CD4-positive, alpha-beta T cell (primary cell): ENCODE data around the gene PARD3B. TPM values are rescaled to one million over a fixed set of nuclear protein-coding genes. Genes with fewer than 3 reads are reported as not detected.

Source experiments
- ATAC-seq: fragments of 200-7000 bp; cut with Tn5 transposase; one replicate; pipeline ENCODE4 v1.10.0; 2022; ENCODE audit warnings: mild to moderate bottlenecking; ENCODE audit not compliant: poor library complexity
- CTCF ChIA-PET: fragments of 350-600 bp; sonication (Branson Sonifier 250); formaldehyde crosslinking; loops from one replicate; lab custom pipeline; 2021; ENCODE audit warnings: antibody characterized with exemption, inconsistent platforms; lab: Charles Lee
- POLR2A ChIA-PET: fragments of 350-600 bp; sonication (Branson Sonifier 250); formaldehyde crosslinking; loops from one replicate; lab custom pipeline; 2021; ENCODE audit warnings: antibody characterized with exemption, inconsistent platforms; lab: Charles Lee
- DNase-seq, 14 experiments: peaks; one replicate each; pipeline ENCODE4 v3.0.0-alpha.2; 2013 to 2020; ENCODE audit warnings: mixed read lengths in 2 of 14
- H3K27ac ChIP-seq, 2 donors: one replicate each; pipeline versions ENCODE4 v1.5.1 to v1.7.0; 2013; ENCODE audit warnings: low read length in 2 of 2, low read depth in 1 of 2, mild to moderate bottlenecking in 1 of 2
- H3K27me3 ChIP-seq, 2 experiments: 1 replicate in 1 of 2; 2 replicates in 1 of 2; pipeline versions ENCODE4 v1.6.1 to v1.7.0; 2013; ENCODE audit warnings: low read length in 2 of 2, control low read depth in 1 of 2, mild to moderate bottlenecking in 1 of 2, moderate library complexity in 1 of 2; ENCODE audit not compliant: insufficient read depth in 2 of 2, control insufficient read depth in 1 of 2
- H3K36me3 ChIP-seq: one replicate; pipeline ENCODE4 v1.6.1; 2013; ENCODE audit warnings: low read length, control low read depth; ENCODE audit not compliant: insufficient read depth
- H3K4me1 ChIP-seq: one replicate; pipeline ENCODE4 v1.6.1; 2013; ENCODE audit warnings: low read length, control low read depth; ENCODE audit not compliant: insufficient read depth
- H3K4me3 ChIP-seq: one replicate; pipeline ENCODE4 v1.5.1; 2013; ENCODE audit warnings: mild to moderate bottlenecking, low read length, moderate library complexity
- H3K9me3 ChIP-seq, 2 experiments: 1 replicate in 1 of 2; 2 replicates in 1 of 2; pipeline versions ENCODE4 v1.6.1 to v1.7.0; 2013; ENCODE audit warnings: low read length in 2 of 2, mild to moderate bottlenecking in 2 of 2, control low read depth in 1 of 2, moderate library complexity in 1 of 2; ENCODE audit not compliant: control insufficient read depth in 1 of 2, insufficient read depth in 1 of 2
- H3K27ac Mint-ChIP-seq: one replicate; pipeline ENCODE4 v1.8.0; 2020; ENCODE audit warnings: mixed read lengths
- H3K27me3 Mint-ChIP-seq: one replicate; pipeline ENCODE4 v1.8.0; 2021; ENCODE audit warnings: mixed read lengths
- H3K36me3 Mint-ChIP-seq: one replicate; pipeline ENCODE4 v1.8.0; 2021; ENCODE audit warnings: low read depth, mixed read lengths
- H3K4me1 Mint-ChIP-seq: one replicate; pipeline ENCODE4 v1.8.0; 2021; ENCODE audit warnings: low read depth, mixed read lengths
- H3K4me3 Mint-ChIP-seq: one replicate; pipeline ENCODE4 v1.8.0; 2020; ENCODE audit warnings: mild to moderate bottlenecking, mixed read lengths
- H3K9me3 Mint-ChIP-seq: one replicate; pipeline ENCODE4 v1.8.0; 2020; ENCODE audit warnings: mixed read lengths
- intact Hi-C, 2 experiments: fragments of 100-400 bp; cut with DNase I in 1 of 2; cut with micrococcal nuclease in 1 of 2; formaldehyde crosslinking; loops; one replicate each; pipeline versions ENCODE4 v1.15.1 to v1.9.0; 2023 to 2025; cut with DNase I, micrococcal nuclease
- total RNA-seq, 174 experiments: library from RNA in 2 of 174; stranded (reverse) in 2 of 174; gene quantifications; one replicate each; pipeline ENCODE4 v1.2.3 and lab custom pipeline; 2021 to 2026
- TF ChIP-seq, protein P1 (sequence below): fragments of 200-600 bp; IDR thresholded peaks from one replicate; pipeline ENCODE4 v1.8.0; 2022; ENCODE audit warnings: antibody characterized with exemption, mild to moderate bottlenecking

The PARD3B gene
- total RNA-seq, 2 experiments from 2014 or later = 0.87 to 1.9 TPM

DNA sequence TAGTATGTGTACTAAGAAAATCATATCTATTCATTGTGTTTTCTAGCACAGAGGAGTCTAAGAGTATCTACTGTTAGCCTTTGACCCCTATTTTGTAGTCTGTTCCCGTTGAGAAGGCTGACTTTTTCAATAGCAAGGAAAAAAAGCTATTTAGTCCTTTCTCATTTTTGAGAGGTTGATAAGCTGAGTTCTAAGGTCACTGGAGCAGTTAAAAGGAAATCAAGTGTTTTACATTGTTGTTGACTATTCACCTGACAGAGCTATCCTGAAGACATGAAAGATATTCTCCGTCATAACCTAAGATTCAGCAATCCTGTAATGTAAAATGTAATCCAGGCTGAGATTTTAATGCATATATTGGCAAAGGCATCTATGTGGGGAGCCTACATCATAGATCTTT lies 856.7 kb downstream of the PARD3B start:
- Histone ChIP-seq H3K9me3 (no peaks in the 10 kb centered on the region), H3K27me3 (no peaks in the 10 kb centered on the region), H3K4me3 (no peak overlapping the region), H3K4me1 (no peaks in the 10 kb centered on the region), H3K27ac (no peak overlapping the region), H3K36me3 (no peaks in the 10 kb centered on the region)
- Mint-ChIP-seq H3K27ac (no peak overlapping the region), H3K27me3 (no peaks in the 10 kb centered on the region), H3K4me1 (no peaks in the 10 kb centered on the region), H3K4me3 (no peak overlapping the region), H3K36me3 (no peaks in the 10 kb centered on the region), H3K9me3 (no peaks in the 10 kb centered on the region)
- ATAC-seq = no peak
- intact Hi-C loops = no loop called here
- TF ChIP-seq, protein P1, sequence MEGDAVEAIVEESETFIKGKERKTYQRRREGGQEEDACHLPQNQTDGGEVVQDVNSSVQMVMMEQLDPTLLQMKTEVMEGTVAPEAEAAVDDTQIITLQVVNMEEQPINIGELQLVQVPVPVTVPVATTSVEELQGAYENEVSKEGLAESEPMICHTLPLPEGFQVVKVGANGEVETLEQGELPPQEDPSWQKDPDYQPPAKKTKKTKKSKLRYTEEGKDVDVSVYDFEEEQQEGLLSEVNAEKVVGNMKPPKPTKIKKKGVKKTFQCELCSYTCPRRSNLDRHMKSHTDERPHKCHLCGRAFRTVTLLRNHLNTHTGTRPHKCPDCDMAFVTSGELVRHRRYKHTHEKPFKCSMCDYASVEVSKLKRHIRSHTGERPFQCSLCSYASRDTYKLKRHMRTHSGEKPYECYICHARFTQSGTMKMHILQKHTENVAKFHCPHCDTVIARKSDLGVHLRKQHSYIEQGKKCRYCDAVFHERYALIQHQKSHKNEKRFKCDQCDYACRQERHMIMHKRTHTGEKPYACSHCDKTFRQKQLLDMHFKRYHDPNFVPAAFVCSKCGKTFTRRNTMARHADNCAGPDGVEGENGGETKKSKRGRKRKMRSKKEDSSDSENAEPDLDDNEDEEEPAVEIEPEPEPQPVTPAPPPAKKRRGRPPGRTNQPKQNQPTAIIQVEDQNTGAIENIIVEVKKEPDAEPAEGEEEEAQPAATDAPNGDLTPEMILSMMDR = no peak
- POLR2A ChIA-PET = no interaction called here
- CTCF ChIA-PET = no interaction called here
- DNase-seq = no peak

DNA sequence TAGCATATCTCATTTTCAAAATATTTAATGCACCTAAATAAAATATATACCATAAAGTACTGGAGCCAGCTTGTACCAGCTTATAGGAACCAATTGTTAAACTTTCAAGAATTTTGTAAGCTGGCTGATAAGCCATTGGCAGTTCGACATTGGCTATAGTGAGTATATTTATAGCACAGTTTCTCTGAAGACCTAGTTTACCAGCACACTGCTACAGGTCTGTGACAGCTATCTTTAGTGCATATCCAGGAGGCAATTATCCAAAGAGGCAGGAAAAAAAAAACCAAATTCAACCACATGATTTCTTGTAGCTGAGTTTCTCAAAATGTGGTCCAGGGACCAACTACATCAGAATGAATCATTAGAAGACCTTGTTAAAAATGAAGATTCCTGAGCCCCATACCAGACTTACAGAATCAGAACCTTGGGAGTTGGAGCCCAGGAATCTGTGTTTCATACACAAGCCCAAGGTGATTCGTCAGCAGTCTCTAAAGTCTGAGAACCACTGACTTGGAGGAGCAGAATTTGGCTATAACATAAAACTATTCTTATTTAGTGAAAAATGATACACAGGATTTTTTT lies 858.1 kb downstream of the PARD3B start:
- intact Hi-C loops = no loop called here
- ChIA-PET POLR2A (no interaction called here), CTCF (no interaction called here)
- Mint-ChIP-seq H3K36me3 (no peaks in the 10 kb centered on the region), H3K27me3 (no peaks in the 10 kb centered on the region), H3K9me3 (no peaks in the 10 kb centered on the region), H3K27ac (no peak overlapping the region), H3K4me1 (no peaks in the 10 kb centered on the region), H3K4me3 (no peak overlapping the region)
- no peaks in the 10 kb centered on the region for H3K36me3 ChIP-seq
- no peak for ATAC-seq
- no peak for DNase-seq
- H3K27ac ChIP-seq = no peak overlapping the region
- H3K27me3 ChIP-seq = no peaks in the 10 kb centered on the region
- H3K9me3 ChIP-seq = no peaks in the 10 kb centered on the region
- H3K4me1 ChIP-seq = no peaks in the 10 kb centered on the region
- TF ChIP-seq, protein P1 = no peak
- no peak overlapping the region for H3K4me3 ChIP-seq

DNA sequence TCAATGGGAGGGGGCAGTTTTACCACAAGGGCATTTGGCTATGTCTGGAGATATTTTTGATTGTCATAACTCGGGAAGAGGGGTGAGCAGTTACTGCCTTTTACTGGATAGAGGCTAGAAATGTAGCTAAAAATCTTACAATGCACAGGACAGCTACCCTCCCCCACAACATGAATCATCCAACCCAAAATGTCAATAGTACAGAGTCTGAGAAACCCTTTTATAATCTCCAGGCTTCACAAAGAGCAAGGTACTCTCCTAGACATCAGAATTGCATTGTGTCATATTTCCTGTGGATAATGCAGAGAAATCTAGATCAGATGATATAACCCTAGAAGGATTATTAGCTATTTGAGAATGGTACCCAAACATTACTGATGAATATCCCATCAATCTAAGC lies 859.9 kb downstream of the PARD3B start:
- Mint-ChIP-seq H3K9me3 (no peaks in the 10 kb centered on the region), H3K27me3 (no peaks in the 10 kb centered on the region), H3K4me1 (no peaks in the 10 kb centered on the region), H3K27ac (no peak overlapping the region), H3K36me3 (no peaks in the 10 kb centered on the region), H3K4me3 (no peak overlapping the region)
- no peaks in the 10 kb centered on the region for H3K4me1 ChIP-seq
- no peak overlapping the region for H3K4me3 ChIP-seq
- TF ChIP-seq, protein P1 = no peak
- DNase-seq = no peak
- intact Hi-C loops = no loop called here
- no peaks in the 10 kb centered on the region for H3K27me3 ChIP-seq
- POLR2A ChIA-PET = interaction anchor here (0.6 kb wide), 1 partner anchor 168 kb away, joined by 3 read pairs; no protein-coding TSS in a partner anchor
- no peaks in the 10 kb centered on the region for H3K36me3 ChIP-seq
- H3K27ac ChIP-seq = no peak overlapping the region
- no peaks in the 10 kb centered on the region for H3K9me3 ChIP-seq
- CTCF ChIA-PET = no interaction called here
- ATAC-seq = no peak
